Measurements from ENCODE around the gene DCXR. TPM values are rescaled to one million over a fixed set of nuclear protein-coding genes. Genes with fewer than 3 reads are reported as not detected.
A peak's percentile ranks its signal among the peaks of the same experiment; 100 is the strongest.

Gene DCXR
- total and polyA plus RNA-seq, 2 of the 13 experiments (the other 11 are each of a cell fraction or from before 2014, with no cell fraction given) = 287 to 311 TPM

GRCh38 chr17:82020572-82021106 lies 16.9 kb downstream of the DCXR start (continued):
- TF ChIP-seq PBX3 (CRISPR knock-in tag; IDR thresholded peaks at IDR 0.05; ENCODE audit: borderline replicate concordance) (peak; percentile 60; the same call in 1 of the 2 replicates), ZNF891 (CRISPR knock-in tag; IDR thresholded peaks at IDR 0.05) (peak; percentile 15; the same call in 1 of the 2 replicates), SIX4 (CRISPR knock-in tag; IDR thresholded peaks at IDR 0.05) (no peak), MIER2 (CRISPR knock-in tag; IDR thresholded peaks at IDR 0.05) (peak; percentile 27; the same call in 1 of the 2 replicates), ZNF616 (CRISPR knock-in tag; IDR thresholded peaks at IDR 0.05; ENCODE audit: low read depth) (0 out of 2 replicates have a peak, but pooled peaks have one; percentile 1), ZNF629 (CRISPR knock-in tag; conservative IDR thresholded peaks at IDR 0.05) (0 out of 2 replicates have a peak, but pooled peaks have one; percentile 4), EHMT2 (IDR thresholded peaks at IDR 0.05; ENCODE audit: borderline replicate concordance, low read depth, low read length) (no peak), ZNF501 (CRISPR knock-in tag; IDR thresholded peaks at IDR 0.05) (no peak), ZNF589 (CRISPR knock-in tag; conservative IDR thresholded peaks at IDR 0.05) (no peak), BORCS8-MEF2B (CRISPR knock-in tag; IDR thresholded peaks at IDR 0.05) (peak; percentile 20; the same call in 1 of the 2 replicates), ARID2 (CRISPR knock-in tag; IDR thresholded peaks at IDR 0.05; ENCODE audit: borderline replicate concordance) (peak; percentile 43; the same call in 1 of the 2 replicates), RBFOX2 (IDR thresholded peaks at IDR 0.05; ENCODE audit: low read depth, low read length) (peak; percentile 85), KDM6A (CRISPR knock-in tag; IDR thresholded peaks at IDR 0.05; ENCODE audit: low read depth) (no peak), TSC22D2 (CRISPR knock-in tag; IDR thresholded peaks at IDR 0.05; ENCODE audit: borderline replicate concordance) (0 out of 2 replicates have a peak, but pooled peaks have one; percentile 13), ZBTB14 (CRISPR knock-in tag; IDR thresholded peaks at IDR 0.05) (no peak), ZNF546 (CRISPR knock-in tag; conservative IDR thresholded peaks at IDR 0.05) (0 out of 2 replicates have a peak, but pooled peaks have one; percentile 15), CSRNP1 (CRISPR knock-in tag; IDR thresholded peaks at IDR 0.05) (peak; percentile 71), NRL (CRISPR knock-in tag; IDR thresholded peaks at IDR 0.05; ENCODE audit: borderline replicate concordance) (0 out of 2 replicates have a peak, but pooled peaks have one; percentile 21), HOXD1 (CRISPR knock-in tag; IDR thresholded peaks at IDR 0.05) (0 out of 2 replicates have a peak, but pooled peaks have one; percentile 17), ZNF143 (CRISPR knock-in tag; IDR thresholded peaks at IDR 0.05) (no peak; the same call in 1 of the 2 replicates), MTF2 (CRISPR knock-in tag; IDR thresholded peaks at IDR 0.05; ENCODE audit: borderline replicate concordance) (peak; percentile 88; the same call in 1 of the 2 replicates), ZMYM4 (CRISPR knock-in tag; IDR thresholded peaks at IDR 0.05) (peak; percentile 11; the same call in 1 of the 2 replicates), ZNF598 (CRISPR knock-in tag; IDR thresholded peaks at IDR 0.05; ENCODE audit: borderline replicate concordance) (no peak), SMAD9 (CRISPR knock-in tag; IDR thresholded peaks at IDR 0.05) (0 out of 2 replicates have a peak, but pooled peaks have one; percentile 21), ZSCAN20 (CRISPR knock-in tag; IDR thresholded peaks at IDR 0.05; ENCODE audit: borderline replicate concordance) (0 out of 2 replicates have a peak, but pooled peaks have one; percentile 31), ZNF597 (CRISPR knock-in tag; IDR thresholded peaks at IDR 0.05) (peak; percentile 72; the same call in 1 of the 2 replicates)
